Inflammatory macrophage treated with lipopolysaccharide for 1 hour (primary cell): ENCODE results near the gene CHST9.

Source experiments
- DNase-seq, 2 donors: peaks; one replicate each; pipeline ENCODE4 v3.0.0-alpha.2; 2020 to 2022

The CHST9 gene

DNA sequence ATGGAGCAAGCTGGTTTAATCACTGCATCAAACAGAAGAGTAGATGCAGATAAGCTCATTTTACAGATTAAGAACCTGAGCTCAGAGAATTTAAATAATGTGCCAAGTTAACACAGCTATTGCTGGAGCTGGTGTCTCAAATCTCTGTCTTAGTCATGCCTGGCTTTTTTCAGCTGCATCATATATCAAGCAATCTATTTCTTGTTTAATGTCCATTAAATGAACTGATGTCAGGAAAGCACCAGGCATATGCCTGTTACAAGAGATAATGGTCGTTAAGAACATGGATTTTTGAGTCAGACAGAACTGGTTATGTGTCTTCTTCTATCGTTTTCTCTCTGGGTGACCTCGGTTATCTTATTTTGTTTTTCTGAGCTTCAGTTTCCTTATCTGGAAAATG is 259.8 kb downstream of the CHST9 start:
- DNase-seq = no peak

DNA sequence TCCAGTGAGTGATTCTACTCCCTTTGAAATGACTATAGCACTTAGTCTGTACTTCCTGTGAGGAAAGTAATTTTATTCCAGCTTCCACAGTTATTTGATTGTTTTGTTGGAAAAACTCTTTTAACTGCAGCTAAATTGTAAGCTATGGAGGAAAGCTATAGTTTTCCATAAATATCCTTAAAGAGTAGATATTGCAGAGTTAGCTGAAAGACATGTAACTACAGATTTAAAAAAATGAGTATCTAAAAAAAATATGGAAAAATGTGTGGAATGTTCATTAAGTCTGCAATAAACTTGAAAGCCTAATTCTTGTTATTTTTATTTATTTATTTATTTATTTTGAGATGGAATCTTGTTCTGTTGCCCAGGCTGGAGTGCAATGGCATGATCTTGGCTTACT is 262.8 kb downstream of the CHST9 start:
- no peak for DNase-seq

DNA sequence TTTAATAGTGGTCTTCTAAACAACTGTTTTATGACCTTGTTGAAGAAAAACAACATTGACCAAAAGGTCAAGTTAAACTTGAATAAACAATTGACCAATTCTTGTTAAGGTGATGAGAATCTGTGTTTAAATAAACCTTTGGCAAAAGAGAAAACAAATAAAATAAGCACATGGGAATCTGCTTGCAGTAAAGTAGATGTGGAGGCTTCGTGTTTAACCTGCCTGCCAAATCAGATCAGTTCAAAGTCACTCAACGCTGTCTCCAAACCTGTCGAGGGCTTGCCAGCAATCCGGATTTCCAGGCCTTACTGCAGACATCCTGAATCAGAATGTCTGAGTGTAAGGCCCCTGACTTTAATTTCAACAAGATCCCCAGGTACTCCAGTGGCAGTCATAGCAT is 264.5 kb downstream of the CHST9 start:
- no peak for DNase-seq

DNA sequence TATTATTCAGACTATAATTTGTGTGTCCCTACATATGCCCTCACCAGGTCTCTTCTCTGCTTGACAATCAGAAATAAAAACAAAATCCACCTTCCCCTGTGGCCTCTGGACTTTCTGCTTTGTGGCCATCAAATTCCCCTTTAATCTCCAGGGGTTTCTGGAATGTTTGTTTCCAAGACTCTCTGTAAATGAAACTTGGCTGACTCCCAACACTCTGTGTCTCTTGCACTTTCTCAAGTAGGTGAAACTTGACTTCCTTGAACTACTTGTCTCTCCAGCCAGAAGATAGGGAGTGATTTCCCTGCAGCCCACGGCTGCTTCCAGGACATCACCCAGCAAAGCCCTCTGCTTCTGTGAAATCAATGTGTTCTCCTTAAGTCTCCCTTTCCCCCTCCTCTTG is 265.5 kb downstream of the CHST9 start:
- DNase-seq = no peak

DNA sequence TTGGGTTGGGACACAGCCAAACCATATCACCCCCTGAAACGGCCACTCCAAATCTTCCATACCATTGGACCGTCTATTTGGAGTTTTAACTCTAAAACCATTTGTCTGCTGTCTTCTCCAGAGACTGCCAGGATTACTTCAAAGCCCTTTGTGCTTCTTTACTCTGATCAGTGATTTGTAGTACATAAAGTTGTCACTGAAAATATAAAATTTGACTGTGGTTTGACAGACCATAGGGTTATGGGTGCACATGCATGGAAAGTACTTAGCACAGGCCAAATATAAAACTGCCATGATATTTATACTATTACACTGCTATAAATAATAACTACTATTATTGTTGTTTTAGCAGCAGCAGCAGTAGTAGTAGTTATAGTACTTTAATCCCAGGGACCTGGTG is 265.9 kb downstream of the CHST9 start:
- DNase-seq = no peak

DNA sequence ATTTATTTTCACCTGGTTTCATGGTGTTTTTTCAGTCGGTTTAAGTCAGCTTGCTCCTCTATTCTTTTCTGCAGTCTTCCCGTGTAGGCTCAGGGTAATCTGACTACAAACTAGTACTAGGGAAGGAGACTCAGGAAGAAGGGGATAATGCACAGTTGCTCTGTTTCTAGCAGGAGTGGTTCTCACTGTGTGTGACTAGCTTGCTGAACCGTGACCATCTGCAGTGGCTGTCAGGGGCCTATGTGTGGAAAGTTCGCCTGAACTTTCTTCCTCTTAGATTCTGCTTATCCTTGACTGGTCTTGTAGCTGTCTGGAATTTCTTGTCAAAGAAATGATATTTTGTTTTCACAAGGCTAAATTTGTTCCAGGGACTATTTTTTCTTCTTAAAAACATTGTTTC is 273.3 kb downstream of the CHST9 start:
- no peak for DNase-seq

DNA sequence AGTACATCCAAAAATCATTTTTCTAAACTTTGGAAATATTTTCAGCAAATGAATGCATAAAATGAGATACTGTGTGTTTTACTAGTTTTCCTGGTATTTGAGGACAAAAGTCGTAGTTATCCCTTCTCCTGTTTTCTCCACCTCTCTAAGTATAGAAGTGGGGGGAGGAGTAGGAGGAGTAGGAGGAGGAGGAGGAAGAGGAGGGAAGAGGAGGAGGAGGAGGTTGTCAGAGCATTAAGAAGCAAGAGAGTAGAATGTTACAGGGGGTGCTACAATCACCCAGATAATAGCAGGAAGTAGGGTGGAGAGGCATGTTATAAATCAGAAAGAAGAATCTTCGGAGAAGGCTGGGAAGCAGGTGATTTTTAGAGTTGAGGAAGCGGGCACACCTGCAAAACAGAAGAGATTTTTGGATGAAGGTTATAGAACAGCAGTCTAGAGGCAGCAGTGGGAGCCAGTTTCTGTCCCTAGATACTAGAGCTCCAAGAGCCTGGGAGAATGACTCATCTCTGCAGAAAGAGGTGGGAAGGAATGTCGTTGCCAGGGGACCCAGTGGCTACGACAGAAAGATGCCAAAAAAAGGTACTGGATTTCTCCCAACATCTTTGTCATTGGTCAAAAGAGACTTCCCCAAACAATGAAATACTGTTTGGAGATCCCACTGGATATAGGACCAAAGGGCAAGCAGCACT is 275.4 kb downstream of the CHST9 start:
- DNase-seq = no peak

DNA sequence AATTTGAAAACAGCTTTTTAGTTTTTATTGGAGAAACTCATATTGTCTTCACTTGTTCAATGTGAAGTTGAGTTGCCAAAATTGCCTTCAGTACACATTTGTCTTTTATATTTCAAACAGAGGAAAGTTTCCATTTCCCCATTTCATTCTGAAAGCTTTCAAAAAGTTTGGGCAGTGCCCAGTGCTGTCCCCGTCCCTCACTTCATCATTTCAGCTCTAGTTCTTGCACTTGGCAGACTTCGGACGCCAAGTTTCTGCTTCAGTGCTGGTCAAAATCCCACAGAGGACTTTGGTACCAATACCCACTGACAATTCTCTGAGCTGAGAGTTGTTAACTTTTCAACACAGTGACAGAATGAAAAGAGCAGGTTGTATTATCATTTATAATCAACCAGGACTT is 276.2 kb downstream of the CHST9 start:
- no peak for DNase-seq

DNA sequence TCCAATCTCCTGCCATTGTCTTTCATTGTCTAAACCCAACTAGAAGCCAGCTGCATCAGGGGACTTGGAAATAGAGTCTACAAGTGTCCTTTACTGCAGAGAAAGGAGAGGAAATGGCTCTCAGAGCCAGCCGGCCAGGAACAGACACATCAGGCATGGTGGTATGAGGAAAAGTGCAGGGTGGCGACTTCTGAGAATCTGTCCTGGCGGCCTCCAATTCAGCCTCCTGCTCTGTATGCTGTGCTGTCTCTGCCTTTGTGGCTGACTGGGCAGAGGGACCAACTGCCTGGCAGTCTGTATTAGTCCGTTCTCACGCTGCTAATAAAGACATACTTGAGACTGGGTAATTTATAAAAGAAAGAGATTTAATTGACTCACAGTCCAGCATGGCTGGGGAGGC is 282.8 kb downstream of the CHST9 start:
- no peak for DNase-seq

DNA sequence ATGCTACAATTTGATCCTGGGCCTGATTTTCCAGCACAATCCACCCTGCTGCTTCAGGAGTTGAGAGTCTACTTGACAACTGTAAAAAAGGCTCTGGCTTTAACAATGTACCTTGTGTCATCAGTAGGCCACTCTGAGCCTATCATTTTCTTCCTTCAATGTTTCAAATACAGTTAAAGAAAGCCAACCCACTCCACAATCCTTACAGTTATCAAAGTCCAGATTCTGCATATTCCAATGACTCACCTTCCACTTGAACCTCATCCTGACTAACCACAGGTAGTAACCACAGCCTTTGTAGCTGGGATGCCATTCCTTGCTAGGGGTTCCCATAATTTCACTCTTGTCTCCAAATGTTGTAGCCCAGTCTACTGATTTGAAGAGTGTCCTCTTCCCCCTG is 284.1 kb downstream of the CHST9 start:
- no peak for DNase-seq

DNA sequence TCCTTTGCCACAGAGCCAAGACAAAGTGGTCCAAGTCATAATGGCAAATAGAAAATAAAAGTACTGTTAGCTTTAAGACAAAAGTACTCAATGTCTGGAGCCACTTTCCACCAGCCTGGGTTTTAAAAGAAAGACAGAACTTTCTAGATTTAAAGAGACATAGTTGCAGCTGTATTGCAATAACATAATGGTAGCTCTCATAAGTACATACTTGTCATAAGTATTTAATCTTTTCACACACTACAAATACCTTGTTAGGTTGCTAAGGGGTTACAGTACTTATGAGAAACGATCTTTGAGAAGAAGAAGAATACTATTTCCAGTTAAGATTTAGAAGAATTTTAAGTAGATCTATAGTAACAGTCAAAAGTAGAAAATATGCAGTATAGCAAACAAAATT is 290.7 kb downstream of the CHST9 start:
- no peak for DNase-seq

DNA sequence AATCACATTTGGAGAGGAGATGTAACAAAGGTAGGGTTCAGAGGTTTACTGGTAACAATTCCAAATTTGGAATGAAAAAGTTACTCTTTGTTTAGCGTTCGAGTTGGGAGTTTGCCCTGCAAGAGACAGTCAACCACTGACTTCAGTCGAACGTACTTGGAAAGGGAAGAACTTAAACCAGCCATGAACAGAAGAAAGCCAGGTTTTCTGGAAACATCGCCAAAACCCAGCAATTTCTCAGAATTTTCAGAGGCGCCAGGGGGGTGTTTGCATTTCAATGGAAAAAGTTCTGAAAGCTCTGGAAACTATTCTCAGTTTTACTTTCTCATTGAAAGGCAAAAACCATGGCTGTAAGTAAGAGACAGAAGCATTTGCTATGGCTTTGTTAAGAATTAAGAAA is 291.1 kb downstream of the CHST9 start:
- DNase-seq = no peak

DNA sequence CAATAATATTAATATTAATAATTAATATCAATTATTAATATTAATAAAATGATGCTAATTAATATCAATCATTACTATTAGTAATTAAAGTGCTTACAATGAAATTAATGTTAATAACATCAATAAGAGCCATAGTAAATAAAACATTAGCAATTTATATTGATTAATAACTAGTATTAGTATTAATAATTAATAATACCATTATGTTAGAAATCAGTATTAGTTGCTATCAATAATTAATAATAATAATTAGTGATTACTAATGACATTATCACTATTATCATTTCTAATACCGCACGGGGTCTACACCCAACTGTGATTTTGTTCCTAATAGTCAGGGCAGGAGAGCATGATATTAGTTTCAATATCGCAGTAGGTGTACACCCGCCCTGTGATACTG is 296.8 kb downstream of the CHST9 start:
- DNase-seq = no peak

DNA sequence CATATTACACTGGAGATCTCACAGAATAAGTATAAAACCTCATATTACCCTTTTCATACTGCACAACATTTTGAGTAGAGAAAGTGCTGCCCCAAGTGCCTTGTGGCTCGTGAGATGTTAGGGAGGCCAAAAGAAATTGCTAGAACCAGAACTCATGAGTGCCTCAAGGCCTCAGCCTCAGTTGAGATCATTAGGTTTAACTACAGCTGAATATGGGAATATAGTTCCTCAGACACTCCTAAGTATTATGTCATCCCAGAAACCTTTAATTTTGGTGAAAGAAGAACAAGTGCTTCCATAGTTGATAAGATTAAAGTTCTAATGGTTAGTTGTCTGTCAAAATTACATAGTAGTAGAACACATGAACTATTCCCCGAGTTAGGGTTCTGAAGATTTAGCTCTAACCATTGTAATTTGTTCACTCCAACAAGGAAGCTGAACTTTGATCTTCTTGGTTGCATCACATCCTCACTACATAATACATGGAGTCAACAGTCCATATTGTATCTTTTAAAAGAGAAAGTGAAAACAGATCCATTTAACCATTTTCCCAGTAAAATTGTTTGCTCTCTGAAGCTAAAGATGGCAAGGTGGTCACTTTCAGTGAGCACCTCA is 310.0 kb downstream of the CHST9 start:
- peak; percentile 20 to 44 for DNase-seq

DNA sequence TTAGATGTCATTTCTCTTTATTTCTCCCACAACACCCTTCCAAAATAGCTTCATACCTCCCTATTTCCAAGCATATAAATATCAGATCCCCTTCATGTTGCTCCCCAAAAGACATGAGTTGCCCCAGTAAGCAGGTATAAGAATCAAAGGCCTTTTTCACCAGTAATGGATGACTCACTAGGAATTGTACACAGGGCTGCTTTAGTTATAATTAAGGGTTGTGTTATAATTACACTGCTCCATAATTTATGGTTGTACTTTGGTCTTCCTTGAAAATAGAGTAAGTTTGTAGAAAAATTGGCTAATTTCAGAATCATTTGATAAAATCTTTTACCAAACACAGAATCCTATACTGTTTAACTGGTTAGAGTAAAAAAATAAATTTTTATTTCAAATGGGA is 310.8 kb downstream of the CHST9 start:
- DNase-seq = no peak

DNA sequence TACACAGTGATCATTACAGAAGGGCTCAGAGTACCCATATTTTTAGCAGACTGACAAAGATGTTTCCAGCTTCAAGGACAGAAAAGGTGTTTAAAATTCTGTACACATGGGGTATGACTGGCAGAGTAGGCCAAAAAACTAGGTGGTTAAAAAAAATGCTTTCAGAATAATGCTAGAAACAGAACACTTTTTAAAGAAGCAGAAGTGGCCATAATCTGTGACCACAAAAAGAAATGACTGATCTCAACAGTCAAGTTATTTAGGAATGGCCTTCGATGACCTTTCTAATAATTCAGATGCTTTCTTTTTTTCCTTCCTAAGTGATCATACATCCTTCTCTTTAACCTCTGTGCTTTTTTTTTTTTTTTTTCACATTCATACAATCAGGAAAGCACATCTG is 315.5 kb downstream of the CHST9 start:
- no peak for DNase-seq

DNA sequence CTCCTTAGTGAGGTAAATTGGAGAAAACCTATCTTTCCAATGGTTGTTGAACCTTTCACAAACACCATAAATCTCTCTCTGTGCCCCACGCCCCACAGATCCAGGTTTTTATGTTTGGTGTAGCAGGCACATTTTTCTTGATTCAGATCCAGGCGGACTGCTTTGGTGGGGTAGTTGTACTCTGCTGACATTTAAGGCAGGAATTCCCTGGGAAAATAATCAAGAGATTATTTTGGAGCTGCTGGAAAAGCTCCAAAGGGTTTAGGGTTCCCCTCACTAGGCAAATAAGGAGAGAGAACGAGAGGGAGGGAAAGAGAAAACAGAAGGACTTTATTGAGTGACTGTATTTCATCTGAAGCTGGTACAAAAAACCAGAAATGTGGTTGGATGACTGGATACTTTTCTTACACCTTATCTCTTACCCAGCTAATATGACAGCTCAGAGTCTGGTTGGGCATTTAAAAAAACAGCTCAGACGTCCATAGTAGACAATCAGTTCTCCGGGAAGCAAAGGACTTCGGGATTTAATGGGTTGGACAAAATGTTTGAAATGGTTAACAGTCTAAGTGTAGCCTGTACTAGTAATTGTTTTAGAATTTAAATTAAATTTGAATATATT is 316.0 kb downstream of the CHST9 start:
- no peak for DNase-seq

DNA sequence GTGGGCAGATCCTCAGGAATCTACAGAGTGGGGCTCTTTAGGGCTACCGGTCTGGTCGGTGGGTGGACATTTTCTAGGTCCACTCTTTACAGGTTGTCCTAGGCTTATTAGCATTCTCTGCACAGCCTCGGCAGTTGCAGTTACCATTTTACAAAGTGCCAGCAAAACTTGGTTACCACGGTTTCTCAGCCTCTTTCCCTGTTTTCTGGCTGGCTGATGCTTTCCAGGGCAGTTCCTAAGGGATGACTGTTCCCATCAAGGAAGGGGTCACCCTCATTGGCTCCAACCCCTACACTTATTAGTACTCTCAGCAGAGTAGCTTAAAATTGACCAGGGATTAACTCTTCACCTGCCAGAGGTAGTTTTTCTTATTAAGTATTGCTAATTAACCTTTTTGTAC is 317.6 kb downstream of the CHST9 start:
- DNase-seq = no peak

DNA sequence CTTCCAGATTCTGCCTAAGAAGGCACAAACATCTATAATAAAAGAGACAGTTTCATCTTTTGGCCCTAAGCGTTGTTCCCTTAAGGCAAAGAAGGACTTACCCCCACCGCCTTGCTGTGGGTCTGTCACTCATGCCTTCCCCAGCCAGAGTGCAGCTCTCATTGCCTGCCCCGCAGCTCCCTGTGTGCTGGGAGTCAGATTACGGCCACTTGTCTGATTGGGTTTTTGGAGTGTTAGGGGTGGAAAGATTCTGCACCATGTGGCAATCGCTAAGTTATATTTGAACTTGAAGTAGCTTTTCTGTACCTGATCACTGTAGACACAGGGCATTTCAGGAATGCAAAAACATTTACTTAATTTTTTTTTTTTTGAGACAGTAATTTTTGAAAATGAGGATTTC is 319.6 kb downstream of the CHST9 start, which contains the start of gene AQP4:
Gene AQP4 (minus strand): TSS at position 151 of the 400 bp plus-strand sequence. CDS start 18 bp downstream, at position 133.
- DNase-seq = no peak

DNA sequence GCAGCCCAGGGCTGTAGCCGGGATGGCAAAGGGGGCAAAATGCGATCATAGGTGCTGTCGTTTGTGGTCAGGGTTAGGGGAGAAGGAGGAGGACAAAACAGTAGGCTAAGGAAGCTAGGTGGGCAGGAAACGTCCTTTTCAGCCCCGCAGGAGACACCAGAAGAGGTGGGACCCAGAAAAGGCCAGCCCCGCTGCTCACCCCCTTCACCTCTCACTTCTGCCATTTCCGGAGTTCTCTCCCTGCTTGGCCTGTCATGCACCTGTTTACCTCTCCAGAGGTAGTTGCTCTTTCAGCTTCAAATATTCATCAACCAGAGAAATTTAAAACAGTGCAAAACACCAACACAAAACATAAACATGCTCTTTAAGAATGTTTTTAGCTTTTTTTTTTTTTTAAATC is 320.4 kb downstream of the CHST9 start:
- DNase-seq = no peak

DNA sequence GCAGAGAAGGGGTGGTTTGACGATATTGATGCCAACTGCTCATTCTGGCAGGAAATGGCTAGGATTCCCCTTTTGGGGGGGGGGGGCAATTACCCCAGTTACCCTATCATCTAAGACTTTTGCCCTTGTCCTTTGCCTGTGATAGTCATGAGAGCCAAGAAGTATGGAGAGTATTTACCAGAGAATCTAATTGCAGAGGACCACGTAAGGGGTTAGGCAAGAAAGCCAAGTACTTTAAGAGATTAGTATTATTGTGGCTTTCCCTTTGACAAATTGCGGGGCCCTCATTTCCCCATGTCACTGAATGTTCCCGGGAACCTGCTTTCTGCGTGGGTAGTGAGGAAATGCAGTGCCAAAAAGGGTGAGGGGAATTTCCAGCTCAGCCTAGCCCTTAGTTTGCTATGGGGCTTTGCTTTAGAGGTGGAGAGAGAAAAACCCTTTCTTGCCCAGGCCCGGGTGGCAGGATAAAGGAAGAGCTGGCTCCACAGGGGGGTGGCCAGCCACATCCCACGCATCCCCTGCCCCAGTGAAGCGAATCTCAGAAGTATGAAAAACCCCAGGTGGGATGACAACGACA is 321.1 kb downstream of the CHST9 start:
- peak in 1 of 2 donors; percentile 7 for DNase-seq

DNA sequence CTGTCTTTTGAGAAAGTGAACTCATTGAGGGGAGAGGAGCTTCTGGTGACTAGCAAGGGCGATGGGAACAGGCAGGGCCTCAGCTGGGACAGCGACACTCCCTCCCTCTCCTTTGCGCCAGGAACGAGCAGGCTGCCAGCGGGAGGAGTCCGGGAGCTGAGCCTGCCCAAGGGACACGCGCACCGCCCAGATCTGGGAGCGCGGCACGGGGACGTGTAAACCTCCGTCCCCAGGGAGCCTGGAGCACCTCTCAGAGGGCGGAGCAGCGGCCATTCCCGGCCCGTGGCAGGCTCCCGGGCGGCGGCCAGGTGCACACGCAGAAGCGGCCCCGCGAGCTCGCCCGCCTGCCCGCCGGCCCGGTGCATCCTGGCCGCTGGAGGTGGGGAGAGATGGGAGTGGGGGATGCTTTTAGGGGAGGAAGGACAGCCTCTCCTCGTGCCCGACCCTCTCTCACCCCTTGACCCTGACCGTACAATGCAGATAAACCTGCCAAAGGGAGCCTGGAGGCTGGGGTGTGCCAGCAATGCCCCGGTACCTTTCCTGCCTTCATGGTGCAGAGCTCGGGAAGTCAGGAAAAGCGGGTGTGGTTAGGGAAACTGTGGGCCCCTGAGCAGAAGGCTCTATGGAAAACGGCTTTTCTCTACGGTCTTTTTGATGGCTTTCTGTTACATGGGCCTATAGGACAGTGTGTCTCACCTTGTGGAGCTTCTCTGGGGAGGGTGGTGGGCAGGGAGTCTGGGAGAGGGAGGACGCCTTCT is 321.8 kb downstream of the CHST9 start:
- DNase-seq = no peak

DNA sequence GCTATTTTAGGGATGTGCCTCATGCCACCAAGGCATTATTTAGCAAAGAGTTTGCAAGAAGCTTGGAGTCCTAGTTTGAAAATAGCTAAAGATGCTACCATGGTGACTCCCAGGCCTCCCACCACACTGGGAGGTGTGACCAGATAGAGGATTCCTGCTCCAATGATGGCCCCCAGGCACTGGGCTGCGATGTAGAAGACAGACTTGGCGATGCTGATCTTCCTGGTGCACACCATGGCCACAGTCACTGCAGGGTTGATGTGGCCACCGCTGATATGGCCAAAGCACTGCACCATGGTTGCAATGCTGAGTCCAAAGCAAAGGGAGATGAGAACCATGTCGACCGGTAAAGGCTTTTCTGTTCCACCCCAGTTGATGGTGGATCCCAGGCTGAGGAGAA is 323.0 kb downstream of the CHST9 start:
- DNase-seq = no peak
